ENCODE measurements around the gene HDHD3.

GRCh38 chr9:113350107-113350661, 26.6 kb downstream of the HDHD3 start:
- TF ChIP-seq POLR2A (IDR thresholded peaks at IDR 0.05), result no peak
- TF ChIP-seq CTCF (IDR thresholded peaks at IDR 0.05), result no peak
- TF ChIP-seq EP300 (IDR thresholded peaks at IDR 0.05), result no peak

Data from suprapubic skin (tissue), 3 donors.